NCI-H510A (cell line): ENCODE results near the gene GPRC5C.
"Not testable (repeated sequence)": the region's sequence is repeated elsewhere in the genome, so short reads cannot be mapped to it uniquely, and the experiment has no call there.

Experiments
- DNase-seq: peaks from one replicate; lab custom pipeline; 2025; lab: John Stamatoyannopoulos, UW

GPRC5C gene

GRCh38 chr17:74472890-74473289 lies 41.0 kb downstream of the GPRC5C start:
- no peak for DNase-seq

- DNase-seq = no peak
Measured at GRCh38 chr17:74473294-74473693, 41.4 kb downstream of the GPRC5C start.

- DNase-seq = no peak
Measured at GRCh38 chr17:74474043-74474792, 42.3 kb downstream of the GPRC5C start.

GRCh38 chr17:74475189-74475588 lies 43.3 kb downstream of the GPRC5C start:
- no peak for DNase-seq

- DNase-seq = no peak
Measured at GRCh38 chr17:74477411-74477810, 45.5 kb downstream of the GPRC5C start.

GRCh38 chr17:74478420-74479100 lies 46.7 kb downstream of the GPRC5C start:
- DNase-seq = no peak

- DNase-seq = no peak
Measured at GRCh38 chr17:74480290-74480689, 48.4 kb downstream of the GPRC5C start.

GRCh38 chr17:74481621-74482020 lies 49.7 kb downstream of the GPRC5C start:
- DNase-seq = no peak

GRCh38 chr17:74484066-74484465 lies 52.2 kb downstream of the GPRC5C start:
- DNase-seq = no peak

- no peak for DNase-seq
Measured at GRCh38 chr17:74485022-74485743, 53.3 kb downstream of the GPRC5C start.

GRCh38 chr17:74485841-74486240 lies 54.0 kb downstream of the GPRC5C start:
- no peak for DNase-seq

GRCh38 chr17:74488276-74488675 lies 56.4 kb downstream of the GPRC5C start:
- DNase-seq = not testable (repeated sequence)

- DNase-seq = no peak
Measured at GRCh38 chr17:74490716-74491115, 58.8 kb downstream of the GPRC5C start.

GRCh38 chr17:74491626-74492025 lies 59.7 kb downstream of the GPRC5C start:
- no peak for DNase-seq

- DNase-seq = no peak
Measured at GRCh38 chr17:74493331-74493833, 61.5 kb downstream of the GPRC5C start.
